Prostate gland (tissue), 2 donors: Measurements from ENCODE around the gene PLBD2.

ENCODE experiments used
- CTCF ChIP-seq, 4 experiments: fragments of 200-600 bp in 2 of 4; fragments of 450-650 bp in 2 of 4; sonication (generic) in 2 of 4; IDR thresholded peaks; 1 replicate in 3 of 4; 2 replicates in 1 of 4; pipeline ENCODE4 v1.5.1; 2016 to 2019; ENCODE audit warnings: antibody characterized with exemption in 4 of 4, mild to moderate bottlenecking in 2 of 4, moderate library complexity in 2 of 4
- POLR2A ChIP-seq: fragments of 450-650 bp; IDR thresholded peaks from one replicate; pipeline ENCODE4 v1.6.1; 2016; ENCODE audit warnings: antibody characterized with exemption, mild to moderate bottlenecking

- TF ChIP-seq CTCF (IDR thresholded peaks at IDR 0.05), result no peak
- no peak for TF ChIP-seq POLR2A
Measured at GRCh38 chr12:113322343-113322742, 36.0 kb upstream of the PLBD2 start.
